Esophagus (tissue), 2 donors: ENCODE data around the gene CSF3. TPM values are rescaled to one million over a fixed set of nuclear protein-coding genes. Genes with fewer than 3 reads are reported as not detected.
A peak's percentile ranks its signal among the peaks of the same experiment; 100 is the strongest.

Experiments
- H3K27ac ChIP-seq, 2 donors: one replicate each; pipeline ENCODE4 v1.5.1; 2013; ENCODE audit warnings: low read depth in 2 of 2, mild to moderate bottlenecking in 2 of 2, inconsistent platforms in 1 of 2, low read length in 1 of 2, moderate library complexity in 1 of 2
- H3K27me3 ChIP-seq, 2 donors: one replicate each; pipeline ENCODE4 v1.6.1; 2013; ENCODE audit warnings: low read length in 2 of 2, control low read depth in 1 of 2, mild to moderate bottlenecking in 1 of 2; ENCODE audit not compliant: insufficient read depth in 2 of 2, control insufficient read depth in 1 of 2
- H3K36me3 ChIP-seq, 2 donors: one replicate each; pipeline ENCODE4 v1.6.1; 2013; ENCODE audit warnings: low read length in 1 of 2; ENCODE audit not compliant: control insufficient read depth in 2 of 2, insufficient read depth in 2 of 2
- H3K4me1 ChIP-seq, 2 donors: one replicate each; pipeline ENCODE4 v1.6.1; 2013; ENCODE audit warnings: low read length in 1 of 2; ENCODE audit not compliant: control insufficient read depth in 2 of 2, insufficient read depth in 2 of 2
- H3K4me3 ChIP-seq, 2 donors: one replicate each; pipeline ENCODE4 v1.5.1; 2013; ENCODE audit warnings: low read length in 2 of 2, mild to moderate bottlenecking in 2 of 2, low read depth in 1 of 2, moderate library complexity in 1 of 2
- H3K9me3 ChIP-seq, 2 donors: one replicate each; pipeline ENCODE4 v1.6.1; 2013; ENCODE audit warnings: mild to moderate bottlenecking in 2 of 2, low read depth in 1 of 2, low read length in 1 of 2, moderate library complexity in 1 of 2; ENCODE audit not compliant: control insufficient read depth in 2 of 2, insufficient read depth in 1 of 2
- WGBS, 2 donors: extraction: QIAGEN DNeasy Blood & Tissue Kit; methylation state at CpG; one replicate each; pipeline ENCODE4 v1.1.7; 2013; 5-methylcytosine and 5-hydroxymethylcytosine counted together
- polyA plus RNA-seq, 2 donors: library from polyadenylated mRNA; stranded (reverse); fragments of 200-250 nt; gene quantifications; one replicate each; pipeline ENCODE4 v1.2.3, GENCODE V29; 2013
- donor health status: healthy with polysubstance abuse.
- donor health status: Bipolar disorder and iron deficiency.

The CSF3 gene
- polyA plus RNA-seq: under 1 TPM; 0.26 to 0.29 TPM

GRCh38 chr17:40015005-40015997 is at the start of gene CSF3:
Gene CSF3 (plus strand): TSS chr17:40015440. CDS start chr17:40015475, 35 bp downstream.
- H3K27ac ChIP-seq: peak within 1 kb of the TSS; percentile 11 to 16
- WGBS, 2 donors: 48 to 51% methylated on average over 20 of the region's 20 CpGs
- H3K36me3 ChIP-seq: peaks cover 3 to 17% of the 10 kb centered on the region in 2 donors
- H3K4me1 ChIP-seq: peaks cover 0 to 7% of the 10 kb centered on the region in 2 donors
- no peak within 1 kb of the TSS for H3K4me3 ChIP-seq
- H3K27me3 ChIP-seq: no peaks in the 10 kb centered on the region
- H3K9me3 ChIP-seq: no peaks in the 10 kb centered on the region

GRCh38 chr17:39966771-39967170 is 48.5 kb upstream of the CSF3 start:
- no peaks in the 10 kb centered on the region for H3K9me3 ChIP-seq
- 68 to 69% methylated on average over 6 of the region's 6 CpGs for WGBS, 2 donors
- H3K4me1 ChIP-seq: no peaks in the 10 kb centered on the region
- no peaks in the 10 kb centered on the region for H3K36me3 ChIP-seq
- no peak overlapping the region for H3K27ac ChIP-seq
- H3K27me3 ChIP-seq: peaks cover 0 to 3% of the 10 kb centered on the region in 2 donors
- H3K4me3 ChIP-seq: no peak overlapping the region

GRCh38 chr17:39968761-39969160 is 46.5 kb upstream of the CSF3 start:
- H3K27ac ChIP-seq: no peak overlapping the region
- WGBS, 2 donors: 70 to 85% methylated on average over 2 of the region's 2 CpGs
- no peak overlapping the region for H3K4me3 ChIP-seq
- no peaks in the 10 kb centered on the region for H3K36me3 ChIP-seq
- no peaks in the 10 kb centered on the region for H3K4me1 ChIP-seq
- H3K27me3 ChIP-seq: peaks cover 0 to 3% of the 10 kb centered on the region in 2 donors
- no peaks in the 10 kb centered on the region for H3K9me3 ChIP-seq

- Histone ChIP-seq H3K36me3 (no peaks in the 10 kb centered on the region), H3K4me3 (no peak overlapping the region), H3K27ac (no peak overlapping the region), H3K9me3 (no peaks in the 10 kb centered on the region), H3K4me1 (no peaks in the 10 kb centered on the region), H3K27me3 (peaks cover 0 to 3% of the 10 kb centered on the region in 2 donors)
- 77 to 81% methylated on average over 6 of the region's 6 CpGs for WGBS, 2 donors
Measured at GRCh38 chr17:39969375-39969774, 45.9 kb upstream of the CSF3 start.

DNA sequence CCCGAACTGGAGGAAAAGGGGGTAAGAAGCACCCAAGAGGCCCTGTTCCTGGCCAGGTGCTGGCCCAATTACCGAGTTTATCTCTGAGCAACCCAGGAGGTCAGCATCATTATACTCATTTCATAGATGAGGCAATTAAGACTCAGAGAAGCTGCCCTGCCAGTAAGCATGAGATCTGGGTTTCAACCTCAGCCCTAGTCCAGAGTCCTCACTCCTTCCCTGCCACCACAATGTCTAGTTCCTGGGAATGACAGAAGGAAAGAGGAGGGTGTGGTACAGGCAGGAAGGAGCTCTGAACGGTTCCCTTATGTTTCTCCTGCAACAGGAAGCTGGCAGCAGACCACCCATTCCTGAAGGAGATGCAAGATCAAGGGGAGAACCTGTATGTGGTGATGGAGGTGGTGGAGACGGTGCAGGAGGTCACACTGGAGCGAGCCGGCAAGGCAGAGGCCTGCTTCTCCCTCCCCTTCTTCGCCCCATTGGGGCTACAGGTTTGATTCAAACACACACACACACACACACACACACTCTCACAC is 45.0 kb upstream of the CSF3 start:
- no peaks in the 10 kb centered on the region for H3K4me1 ChIP-seq
- H3K27ac ChIP-seq: no peak overlapping the region
- WGBS, 2 donors: 66 to 67% methylated on average over 7 of the region's 7 CpGs
- no peak overlapping the region for H3K4me3 ChIP-seq
- H3K27me3 ChIP-seq: peaks cover 0 to 3% of the 10 kb centered on the region in 2 donors
- H3K36me3 ChIP-seq: no peaks in the 10 kb centered on the region
- no peaks in the 10 kb centered on the region for H3K9me3 ChIP-seq

- Histone ChIP-seq H3K27me3 (peaks cover 0 to 3% of the 10 kb centered on the region in 2 donors), H3K27ac (no peak overlapping the region), H3K4me1 (no peaks in the 10 kb centered on the region), H3K9me3 (no peaks in the 10 kb centered on the region), H3K36me3 (no peaks in the 10 kb centered on the region), H3K4me3 (no peak overlapping the region)
- 89 to 91% methylated on average over 4 of the region's 4 CpGs for WGBS, 2 donors
Measured at GRCh38 chr17:39971076-39971603, 44.1 kb upstream of the CSF3 start.

GRCh38 chr17:39972271-39972670 is 43.0 kb upstream of the CSF3 start:
- 34 to 47% methylated on average over 3 of the region's 3 CpGs for WGBS, 2 donors
- no peak overlapping the region for H3K4me3 ChIP-seq
- H3K27me3 ChIP-seq: peaks cover 0 to under 1% of the 10 kb centered on the region in 2 donors
- no peaks in the 10 kb centered on the region for H3K9me3 ChIP-seq
- H3K36me3 ChIP-seq: no peaks in the 10 kb centered on the region
- H3K4me1 ChIP-seq: no peaks in the 10 kb centered on the region
- H3K27ac ChIP-seq: no peak overlapping the region

- no peaks in the 10 kb centered on the region for H3K4me1 ChIP-seq
- no peak overlapping the region for H3K4me3 ChIP-seq
- no peaks in the 10 kb centered on the region for H3K9me3 ChIP-seq
- WGBS, 2 donors: 82 to 83% methylated on average over 2 of the region's 2 CpGs
- no peaks in the 10 kb centered on the region for H3K27me3 ChIP-seq
- H3K36me3 ChIP-seq: no peaks in the 10 kb centered on the region
- no peak overlapping the region for H3K27ac ChIP-seq
Measured at GRCh38 chr17:39973496-39973895, 41.7 kb upstream of the CSF3 start.

- 78 to 79% methylated on average over 5 of the region's 5 CpGs for WGBS, 2 donors
- Histone ChIP-seq H3K27me3 (no peaks in the 10 kb centered on the region), H3K27ac (no peak overlapping the region), H3K9me3 (no peaks in the 10 kb centered on the region), H3K4me3 (no peak overlapping the region), H3K36me3 (no peaks in the 10 kb centered on the region), H3K4me1 (no peaks in the 10 kb centered on the region)
Measured at GRCh38 chr17:39974433-39974832, 40.8 kb upstream of the CSF3 start.
